Measurements from ENCODE around the gene MATK.

DNA sequence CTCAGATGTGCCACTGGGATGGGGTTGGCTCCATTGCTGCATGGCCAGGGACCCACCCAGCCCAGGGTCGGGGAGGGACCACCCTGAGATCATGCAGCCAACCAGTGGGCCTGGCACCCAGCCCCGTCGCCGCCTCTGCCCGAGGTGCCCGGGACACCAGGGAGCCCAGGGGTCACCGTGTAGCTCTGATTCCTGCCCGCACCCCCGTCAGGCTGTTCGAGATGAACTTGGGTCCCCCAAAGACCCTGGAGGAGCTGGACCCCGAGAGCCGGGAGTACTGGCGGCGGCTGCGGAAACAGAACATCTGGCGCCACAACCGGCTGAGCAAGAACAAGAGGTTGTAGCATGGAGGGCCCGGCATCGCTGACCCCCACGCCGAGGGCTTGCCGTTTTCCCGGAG lies 19.1 kb downstream of the MATK start:
- TF ChIP-seq, protein P1, sequence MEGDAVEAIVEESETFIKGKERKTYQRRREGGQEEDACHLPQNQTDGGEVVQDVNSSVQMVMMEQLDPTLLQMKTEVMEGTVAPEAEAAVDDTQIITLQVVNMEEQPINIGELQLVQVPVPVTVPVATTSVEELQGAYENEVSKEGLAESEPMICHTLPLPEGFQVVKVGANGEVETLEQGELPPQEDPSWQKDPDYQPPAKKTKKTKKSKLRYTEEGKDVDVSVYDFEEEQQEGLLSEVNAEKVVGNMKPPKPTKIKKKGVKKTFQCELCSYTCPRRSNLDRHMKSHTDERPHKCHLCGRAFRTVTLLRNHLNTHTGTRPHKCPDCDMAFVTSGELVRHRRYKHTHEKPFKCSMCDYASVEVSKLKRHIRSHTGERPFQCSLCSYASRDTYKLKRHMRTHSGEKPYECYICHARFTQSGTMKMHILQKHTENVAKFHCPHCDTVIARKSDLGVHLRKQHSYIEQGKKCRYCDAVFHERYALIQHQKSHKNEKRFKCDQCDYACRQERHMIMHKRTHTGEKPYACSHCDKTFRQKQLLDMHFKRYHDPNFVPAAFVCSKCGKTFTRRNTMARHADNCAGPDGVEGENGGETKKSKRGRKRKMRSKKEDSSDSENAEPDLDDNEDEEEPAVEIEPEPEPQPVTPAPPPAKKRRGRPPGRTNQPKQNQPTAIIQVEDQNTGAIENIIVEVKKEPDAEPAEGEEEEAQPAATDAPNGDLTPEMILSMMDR (IDR thresholded peaks at IDR 0.05), result no peak
- TF ChIP-seq ELF4 (CRISPR knock-in tag; IDR thresholded peaks at IDR 0.05; ENCODE audit: low read depth), result no peak
- TF ChIP-seq CREB1 (CRISPR knock-in tag; IDR thresholded peaks at IDR 0.05), result no peak
- no peak for TF ChIP-seq SMAD3 (CRISPR knock-in tag; IDR thresholded peaks at IDR 0.05; ENCODE audit: borderline replicate concordance)
